ENCODE measurements around the gene MDM2.

DNA sequence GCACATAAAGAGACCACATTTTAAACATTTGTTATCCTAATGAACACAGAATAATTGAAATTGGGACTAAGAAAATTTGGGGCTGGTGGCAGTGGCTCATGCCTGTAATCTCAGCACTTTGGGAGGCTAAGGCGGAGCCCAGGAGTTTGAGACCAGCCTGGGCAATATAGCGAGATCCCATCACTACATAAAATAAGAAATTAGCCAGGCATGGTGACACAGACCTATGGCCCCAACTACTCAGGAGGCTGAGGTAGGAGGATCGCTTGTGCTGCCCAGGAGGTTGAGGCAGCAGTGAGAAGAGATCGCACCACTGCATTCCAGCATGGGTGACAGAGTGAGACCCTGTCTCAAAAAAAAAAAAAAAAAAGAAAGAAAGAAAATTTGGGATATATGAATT, 65.3 kb downstream of the MDM2 start:
- TF ChIP-seq POLR2A (IDR thresholded peaks at IDR 0.05; ENCODE audit: low read length) (no peak), GATA1 (IDR thresholded peaks at IDR 0.05; ENCODE audit: low read depth, low read length) (no peak)

Measured in erythroblast (primary cell).